Common myeloid progenitor, CD34-positive (primary cell): Measurements from ENCODE around the gene IQCN. TPM values are rescaled to one million over a fixed set of nuclear protein-coding genes. Genes with fewer than 3 reads are reported as not detected.

Experiments
- CTCF ChIA-PET: fragments of 350-600 bp; sonication (Branson Sonifier 250); formaldehyde crosslinking; loops from one replicate; lab custom pipeline; 2021; ENCODE audit warnings: antibody characterized with exemption; lab: Charles Lee
- POLR2A ChIA-PET: fragments of 350-600 bp; sonication (Branson Sonifier 250); formaldehyde crosslinking; loops from one replicate; lab custom pipeline; 2021; ENCODE audit warnings: antibody characterized with exemption; lab: Charles Lee
- DNase-seq, 3 donors: peaks; one replicate each; pipeline versions ENCODE4 v3.0.0 to v3.0.0-alpha.2; 2013
- H3K27ac ChIP-seq, 2 experiments: 1 replicate in 1 of 2; 2 replicates in 1 of 2; pipeline ENCODE4 v1.7.0; 2013; ENCODE audit warnings: inconsistent platforms in 2 of 2, low read length in 2 of 2, mild to moderate bottlenecking in 2 of 2, low read depth in 1 of 2, moderate library complexity in 1 of 2; ENCODE audit not compliant: severe bottlenecking in 2 of 2, insufficient read depth in 1 of 2, poor library complexity in 1 of 2
- H3K27me3 ChIP-seq, 5 experiments: replicated peaks in 2 of 5; 1 replicate in 3 of 5; 2 replicates in 2 of 5; pipeline versions ENCODE4 v1.6.1 to v1.7.0; 2013; ENCODE audit warnings: low read length in 4 of 5, mild to moderate bottlenecking in 2 of 5, moderate library complexity in 2 of 5, inconsistent platforms in 1 of 5; ENCODE audit not compliant: insufficient read depth in 5 of 5, control insufficient read depth in 4 of 5
- H3K36me3 ChIP-seq, 4 experiments: 1 replicate in 2 of 4; 2 replicates in 2 of 4; pipeline versions ENCODE4 v1.6.1 to v1.7.0; 2013; ENCODE audit warnings: low read length in 3 of 4, control low read depth in 1 of 4, mild to moderate bottlenecking in 1 of 4; ENCODE audit not compliant: control insufficient read depth in 4 of 4, insufficient read depth in 4 of 4
- H3K4me1 ChIP-seq, 4 experiments: 1 replicate in 3 of 4; 2 replicates in 1 of 4; pipeline versions ENCODE4 v1.6.1 to v1.7.1; 2013; ENCODE audit warnings: low read length in 3 of 4, mild to moderate bottlenecking in 3 of 4, control low read depth in 1 of 4, inconsistent platforms in 1 of 4, moderate library complexity in 1 of 4; ENCODE audit not compliant: control insufficient read depth in 4 of 4, insufficient read depth in 4 of 4; ENCODE audit errors: control extremely low read depth in 1 of 4
- H3K4me3 ChIP-seq, 7 experiments: 1 replicate in 4 of 7; 2 replicates in 3 of 7; pipeline versions ENCODE4 v1.5.1 to v1.7.0; 2013; ENCODE audit warnings: mild to moderate bottlenecking in 7 of 7, low read length in 6 of 7, moderate library complexity in 6 of 7, inconsistent platforms in 2 of 7, low read depth in 2 of 7, control low read depth in 1 of 7; ENCODE audit not compliant: insufficient read depth in 4 of 7, control insufficient read depth in 1 of 7; ENCODE audit errors: extremely low read depth in 1 of 7
- H3K9me3 ChIP-seq, 5 experiments: 1 replicate in 4 of 5; 2 replicates in 1 of 5; pipeline versions ENCODE4 v1.6.1 to v1.7.1; 2013; ENCODE audit warnings: low read length in 4 of 5, mild to moderate bottlenecking in 2 of 5, inconsistent platforms in 1 of 5, low read depth in 1 of 5, moderate library complexity in 1 of 5; ENCODE audit not compliant: control insufficient read depth in 4 of 5, insufficient read depth in 2 of 5; ENCODE audit errors: control extremely low read depth in 1 of 5
- WGBS: methylation state at CpG from one replicate; pipeline ENCODE4 v1.1.5; 2013; ENCODE audit not compliant: insufficient coverage; 5-methylcytosine and 5-hydroxymethylcytosine counted together
- polyA plus RNA-seq: library from polyadenylated mRNA; unstranded; fragments of 120-200 nt; gene quantifications from one replicate; pipeline ENCODE4 v1.2.1, GENCODE V29; 2013

Gene IQCN
- 18.6 TPM for polyA plus RNA-seq

- peaks cover 3 to 21% (median 10%) of the 10 kb centered on the region in 4 experiments for H3K4me1 ChIP-seq
- H3K9me3 ChIP-seq, result no peaks in the 10 kb centered on the region
- H3K27me3 ChIP-seq, result no peaks in the 10 kb centered on the region
- CTCF ChIA-PET, result interaction anchor here (5.6 to 16.0 kb wide), 3 partner anchors 14 to 48 kb away, joined by 19 to 354 read pairs (median 36); partner anchors contain the start of gene LSM4
- H3K27ac ChIP-seq, result no peak within 1 kb of the TSS
- WGBS, result 95% methylated on average over 7 of the region's 9 CpGs
- peak in 2 of 3 donors; percentile 70 to 82 for DNase-seq
- H3K4me3 ChIP-seq, result peak within 1 kb of the TSS in 1 of 7 experiments; percentile 28
- peaks cover 3 to 30% (median 19%) of the 10 kb centered on the region in 4 experiments for H3K36me3 ChIP-seq
- POLR2A ChIA-PET, result interaction anchor here (0.5 kb wide), 1 partner anchor 169 kb away, joined by 6 read pairs; no protein-coding TSS in a partner anchor
Measured at GRCh38 chr19:18274219-18274780, at the start of gene IQCN. IQCN (minus strand) TSS chr19:18274452; CDS start chr19:18269478, 4,974 bp downstream.

- Histone ChIP-seq H3K4me1 (peaks cover 13 to 62% (median 56%) of the 10 kb centered on the region in 4 experiments), H3K36me3 (peaks cover 0 to 4% (median 0%) of the 10 kb centered on the region in 4 experiments), H3K27ac (peak within 1 kb of the TSS; percentile 51 to 89), H3K4me3 (peak within 1 kb of the TSS; percentile 63 to 95 (median 82)), H3K9me3 (no peaks in the 10 kb centered on the region), H3K27me3 (no peaks in the 10 kb centered on the region)
- peak; percentile 99 for DNase-seq
- CTCF ChIA-PET, result interaction anchor here (0.9 to 17.7 kb wide), 8 partner anchors 15 to 76 kb away, joined by 3 to 354 read pairs (median 9); partner anchors contain the start of genes IQCN and JUND
- POLR2A ChIA-PET, result interaction anchor here (0.5 to 10.1 kb wide), 4 partner anchors 18 to 217 kb away, joined by 6 to 217 read pairs (median 17); partner anchors contain the start of gene JUND
- WGBS, result 0% methylated on average over 65 of the region's 75 CpGs
Measured at GRCh38 chr19:18322759-18323460, 48.7 kb upstream of the IQCN start, which contains the start of gene LSM4. LSM4 (minus strand) TSS chr19:18323076; CDS start chr19:18323020, 56 bp downstream.

- POLR2A ChIA-PET, result interaction anchor here (1.0 to 10.1 kb wide), 4 partner anchors 17 to 43 kb away, joined by 3 to 217 read pairs (median 17); partner anchors contain the start of gene JUND
- DNase-seq, result peak; percentile 28 to 48 (median 34)
- peaks cover 0 to 4% (median 0%) of the 10 kb centered on the region in 4 experiments for H3K36me3 ChIP-seq
Measured at GRCh38 chr19:18322318-18322758, 48.1 kb upstream of the IQCN start.

GRCh38 chr19:18321734-18322102 is 47.5 kb upstream of the IQCN start:
- Histone ChIP-seq H3K9me3 (no peaks in the 10 kb centered on the region), H3K27ac (peak overlapping the region in 1 of 2 experiments; percentile 89), H3K4me3 (peak overlapping the region in 6 of 7 experiments; percentile 63 to 95 (median 84)), H3K4me1 (peaks cover 17 to 70% (median 65%) of the 10 kb centered on the region in 4 experiments), H3K27me3 (no peaks in the 10 kb centered on the region), H3K36me3 (peaks cover 0 to 4% (median 0%) of the 10 kb centered on the region in 4 experiments)
- peak; percentile 45 to 72 (median 69) for DNase-seq
- ChIA-PET CTCF (interaction anchor here (0.9 to 17.7 kb wide), 11 partner anchors 8 to 68 kb away, joined by 3 to 354 read pairs (median 4); partner anchors contain the start of genes IQCN and JUND), POLR2A (interaction anchor here (1.0 to 10.1 kb wide), 4 partner anchors 17 to 42 kb away, joined by 3 to 217 read pairs (median 17); partner anchors contain the start of gene JUND)
- 3% methylated on average over 8 of the region's 9 CpGs for WGBS

More at GRCh38 chr19:18322318-18322758, 48.1 kb upstream of the IQCN start:
- Histone ChIP-seq H3K9me3 (no peaks in the 10 kb centered on the region), H3K4me1 (peaks cover 17 to 67% (median 62%) of the 10 kb centered on the region in 4 experiments), H3K27me3 (no peaks in the 10 kb centered on the region), H3K4me3 (peak overlapping the region; percentile 63 to 95 (median 82)), H3K27ac (peak overlapping the region in 1 of 2 experiments; percentile 89)
- CTCF ChIA-PET, result interaction anchor here (0.9 to 17.7 kb wide), 11 partner anchors 8 to 75 kb away, joined by 3 to 354 read pairs (median 4); partner anchors contain the start of genes IQCN and JUND
- WGBS, result 0% methylated on average over 5 of the region's 7 CpGs

GRCh38 chr19:18320865-18321733 is 46.8 kb upstream of the IQCN start:
- no peaks in the 10 kb centered on the region for H3K9me3 ChIP-seq
- 78% methylated on average over 12 of the region's 14 CpGs for WGBS
- H3K4me3 ChIP-seq, result peak overlapping the region in 6 of 7 experiments; percentile 31 to 95 (median 80)
- peaks cover 0 to 6% (median 0%) of the 10 kb centered on the region in 4 experiments for H3K36me3 ChIP-seq
- ChIA-PET CTCF (interaction anchor here (1.0 to 17.7 kb wide), 11 partner anchors 9 to 69 kb away, joined by 3 to 354 read pairs (median 4); partner anchors contain the start of genes IQCN and JUND), POLR2A (interaction anchor here (1.0 to 10.1 kb wide), 4 partner anchors 16 to 41 kb away, joined by 3 to 217 read pairs (median 17); partner anchors contain the start of gene JUND)
- H3K4me1 ChIP-seq, result peaks cover 17 to 76% (median 69%) of the 10 kb centered on the region in 4 experiments
- peak overlapping the region; percentile 16 to 89 for H3K27ac ChIP-seq
- DNase-seq, result no peak
- no peaks in the 10 kb centered on the region for H3K27me3 ChIP-seq
